B cell (primary cell): ENCODE measurements around the gene CATSPERE. TPM values are rescaled to one million over a fixed set of nuclear protein-coding genes. Genes with fewer than 3 reads are reported as not detected.

Experiments
- ATAC-seq: fragments of 200-7000 bp; cut with Tn5 transposase; one replicate; pipeline ENCODE4 v1.10.0; 2021; ENCODE audit warnings: low read depth, mild to moderate bottlenecking, moderate number of reproducible peaks, moderate library complexity
- CTCF ChIA-PET: fragments of 350-600 bp; sonication (Branson Sonifier 250); formaldehyde crosslinking; loops from one replicate; lab custom pipeline; 2021; ENCODE audit warnings: antibody characterized with exemption, inconsistent platforms; lab: Charles Lee
- POLR2A ChIA-PET: fragments of 350-600 bp; sonication (Branson Sonifier 250); formaldehyde crosslinking; loops from one replicate; lab custom pipeline; 2021; ENCODE audit warnings: antibody characterized with exemption; lab: Charles Lee
- DNase-seq: peaks from one replicate; pipeline ENCODE4 v3.0.0; 2013
- H2AFZ ChIP-seq: 2 replicates; pipeline ENCODE4 v1.6.1; 2012; ENCODE audit warnings: mild to moderate bottlenecking, low read depth, low read length; ENCODE audit not compliant: insufficient read depth, poor library complexity, severe bottlenecking
- H3K27ac ChIP-seq, 2 donors: 1 replicate in 1 of 2; 2 replicates in 1 of 2; pipeline ENCODE4 v1.5.1; 2012 to 2013; ENCODE audit warnings: low read length in 2 of 2, mild to moderate bottlenecking in 2 of 2, moderate library complexity in 1 of 2
- H3K27me3 ChIP-seq, 4 experiments: fragments of 200-600 bp in 1 of 4; sonication (generic) in 1 of 4; replicated peaks in 1 of 4; 1 replicate in 2 of 4; 2 replicates in 2 of 4; pipeline versions ENCODE4 v1.6.1 to v1.7.0; 2013 to 2016; ENCODE audit warnings: low read length in 3 of 4, mild to moderate bottlenecking in 2 of 4, mixed read lengths in 1 of 4, moderate library complexity in 1 of 4; ENCODE audit not compliant: insufficient read depth in 4 of 4, control insufficient read depth in 3 of 4; ENCODE audit errors: control extremely low read depth in 1 of 4
- H3K36me3 ChIP-seq, 2 experiments: replicated peaks in 1 of 2; 1 replicate in 1 of 2; 2 replicates in 1 of 2; pipeline versions ENCODE4 v1.6.1 to v1.7.1; 2013; ENCODE audit warnings: low read length in 1 of 2; ENCODE audit not compliant: insufficient read depth in 2 of 2, control insufficient read depth in 1 of 2; ENCODE audit errors: control extremely low read depth in 1 of 2, extremely low read depth in 1 of 2
- H3K4me1 ChIP-seq, 2 donors: fragments of 200-600 bp in 1 of 2; sonication (generic) in 1 of 2; 1 replicate in 1 of 2; 2 replicates in 1 of 2; pipeline versions ENCODE4 v1.5.1 to v1.6.1; 2013 to 2017; ENCODE audit warnings: low read length in 2 of 2; ENCODE audit not compliant: control insufficient read depth in 2 of 2, insufficient read depth in 2 of 2
- H3K4me2 ChIP-seq: replicated peaks from 2 replicates; pipeline ENCODE3; 2012; ENCODE audit warnings: mild to moderate bottlenecking, low read depth, low read length; ENCODE audit not compliant: poor library complexity, severe bottlenecking
- H3K4me3 ChIP-seq, 5 experiments: fragments of 200-600 bp in 1 of 5; sonication (generic) in 1 of 5; 1 replicate in 3 of 5; 2 replicates in 2 of 5; pipeline versions ENCODE4 v1.5.1 to v1.7.0; 2011 to 2016; ENCODE audit warnings: low read length in 4 of 5, mild to moderate bottlenecking in 4 of 5, low read depth in 2 of 5, control low read depth in 1 of 5, moderate library complexity in 1 of 5; ENCODE audit not compliant: insufficient read depth in 1 of 5; ENCODE audit errors: control extremely low read depth in 1 of 5, extremely low read depth in 1 of 5
- H3K79me2 ChIP-seq: fragments of 200-600 bp; sonication (generic); one replicate; pipeline ENCODE4 v1.6.0; 2016; ENCODE audit warnings: low read length; ENCODE audit not compliant: control insufficient read depth, insufficient read depth
- H3K9ac ChIP-seq: fragments of 200-600 bp; sonication (generic); 2 replicates; pipeline ENCODE4 v1.6.1; 2017; ENCODE audit warnings: mild to moderate bottlenecking, low read length, moderate library complexity
- H3K9me3 ChIP-seq, 3 donors: one replicate each; pipeline versions ENCODE4 v1.6.1 to v1.7.1; 2013; ENCODE audit warnings: low read length in 2 of 3; ENCODE audit not compliant: control insufficient read depth in 2 of 3, insufficient read depth in 1 of 3; ENCODE audit errors: control extremely low read depth in 1 of 3
- H4K20me1 ChIP-seq: 2 replicates; pipeline ENCODE4 v1.6.0; 2012; ENCODE audit warnings: mild to moderate bottlenecking, low read length; ENCODE audit not compliant: insufficient read depth, control insufficient read depth, poor library complexity, severe bottlenecking
- H3K27ac Mint-ChIP-seq: one replicate; pipeline ENCODE4 v1.8.0; 2021; ENCODE audit warnings: mixed read lengths
- H3K27me3 Mint-ChIP-seq: one replicate; pipeline ENCODE4 v1.8.0; 2021; ENCODE audit warnings: mixed read lengths
- H3K4me1 Mint-ChIP-seq: one replicate; pipeline ENCODE4 v1.8.0; 2021; ENCODE audit warnings: mixed read lengths
- H3K4me3 Mint-ChIP-seq: one replicate; pipeline ENCODE4 v1.8.0; 2021; ENCODE audit warnings: mixed read lengths
- H3K9me3 Mint-ChIP-seq: one replicate; pipeline ENCODE4 v1.8.0; 2022; ENCODE audit warnings: mixed read lengths; ENCODE audit not compliant: insufficient read depth
- CTCF ChIP-seq: fragments of 200-600 bp; IDR thresholded peaks from one replicate; pipeline ENCODE4 v1.8.0; 2022; ENCODE audit warnings: antibody characterized with exemption, mild to moderate bottlenecking
- EZH2 ChIP-seq: IDR thresholded peaks from 2 replicates; pipeline ENCODE4 v1.6.1; 2012; ENCODE audit warnings: borderline replicate concordance, low read depth, mild to moderate bottlenecking, moderate library complexity, low read length; ENCODE audit not compliant: insufficient read depth, poor library complexity, severe bottlenecking
- WGBS: methylation state at CpG from one replicate; pipeline ENCODE4 v1.1.5; 2013; ENCODE audit warnings: missing lambda C conversion rate; ENCODE audit not compliant: insufficient coverage; 5-methylcytosine and 5-hydroxymethylcytosine counted together
- intact Hi-C: fragments of 100-400 bp; cut with micrococcal nuclease; formaldehyde crosslinking; loops from one replicate; pipeline ENCODE4 v1.10.0; 2022
- polyA plus RNA-seq: library from polyadenylated mRNA; depleted of rRNA; stranded (reverse); fragments of >200 nt; gene quantifications from 2 replicates; pipeline ENCODE4 v1.2.3, GENCODE V29; 2012
- total RNA-seq, 2 donors: library from RNA; stranded (reverse); fragments of 120-200 nt in 1 of 2; gene quantifications; 1 replicate in 1 of 2; 2 replicates in 1 of 2; pipeline versions ENCODE4 v1.2.3 to v1.2.4, GENCODE V29; 2013 to 2022

Gene CATSPERE
- total and polyA plus RNA-seq, 2 donors (not counting 1 experiment from before 2014, with no cell fraction given) = 0.82 to 3.1 TPM

- POLR2A ChIA-PET = no interaction called here
- H3K4me1 ChIP-seq = no peaks in the 10 kb centered on the region
- intact Hi-C loops = no loop called here
- TF ChIP-seq EZH2 = no peak
- H3K79me2 ChIP-seq = no peaks in the 10 kb centered on the region
- no peak overlapping the region for H3K4me3 Mint-ChIP-seq
- CTCF ChIA-PET = no interaction called here
- H3K9me3 Mint-ChIP-seq = no peaks in the 10 kb centered on the region
- H2AFZ ChIP-seq = no peak overlapping the region
- no peaks in the 10 kb centered on the region for H4K20me1 ChIP-seq
- peaks cover 22% of the 10 kb centered on the region for H3K27me3 Mint-ChIP-seq
- H3K27me3 ChIP-seq = peaks cover 0 to 3% (median 0%) of the 10 kb centered on the region in 4 experiments
- DNase-seq (no peak), ATAC-seq (no peak)
- no peaks in the 10 kb centered on the region for H3K9me3 ChIP-seq
- no peaks in the 10 kb centered on the region for H3K36me3 ChIP-seq
- no peaks in the 10 kb centered on the region for H3K4me1 Mint-ChIP-seq
- no peak overlapping the region for H3K9ac ChIP-seq
- H3K4me3 ChIP-seq = no peak overlapping the region
- H3K27ac ChIP-seq = no peak overlapping the region
- no peak overlapping the region for H3K27ac Mint-ChIP-seq
- 61% methylated on average over 3 of the region's 6 CpGs for WGBS
- no peak overlapping the region for H3K4me2 ChIP-seq
Measured at GRCh38 chr1:244645890-244646289, 184.8 kb downstream of the CATSPERE start.

DNA sequence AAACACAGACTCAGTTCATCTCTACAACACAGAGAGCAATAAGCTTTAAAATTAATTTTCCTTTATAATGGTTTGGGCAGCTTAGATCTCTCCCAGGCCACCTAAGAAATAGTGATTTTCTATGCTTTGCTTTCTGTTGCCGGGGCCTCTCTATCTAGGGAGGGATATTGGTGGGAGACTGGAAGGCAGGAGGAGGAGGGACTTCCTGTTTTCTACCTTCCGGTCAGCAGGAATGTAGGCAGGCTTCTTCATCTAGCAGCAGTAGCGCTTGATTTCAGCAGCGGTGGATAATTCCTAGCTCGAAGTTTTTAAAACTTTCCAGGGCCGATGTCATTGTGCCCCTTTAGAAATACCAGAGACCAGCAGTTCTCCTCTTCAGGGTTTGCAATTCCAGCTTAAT lies 186.7 kb downstream of the CATSPERE start:
- ChIA-PET CTCF (interaction anchor here (1.0 kb wide), 2 partner anchors 32 to 44 kb away, joined by 3 to 4 read pairs; no protein-coding TSS in a partner anchor), POLR2A (no interaction called here)
- Histone ChIP-seq H3K27ac (no peak overlapping the region), H3K4me2 (no peak overlapping the region), H3K4me1 (peaks cover 6 to 7% of the 10 kb centered on the region in 2 donors), H3K4me3 (no peak overlapping the region), H3K36me3 (no peaks in the 10 kb centered on the region), H3K27me3 (no peaks in the 10 kb centered on the region), H4K20me1 (no peaks in the 10 kb centered on the region), H3K9ac (no peak overlapping the region), H3K9me3 (no peaks in the 10 kb centered on the region), H2AFZ (no peak overlapping the region), H3K79me2 (no peaks in the 10 kb centered on the region)
- Mint-ChIP-seq H3K4me1 (peaks cover 8% of the 10 kb centered on the region), H3K4me3 (no peak overlapping the region), H3K9me3 (no peaks in the 10 kb centered on the region), H3K27me3 (peaks cover 12% of the 10 kb centered on the region), H3K27ac (no peak overlapping the region)
- TF ChIP-seq EZH2 (no peak), CTCF (no peak)
- DNase-seq (no peak), ATAC-seq (no peak)
- intact Hi-C loops = no loop called here
- 87% methylated on average over 6 of the region's 6 CpGs for WGBS
